Stimulated activated CD4-positive, alpha-beta T cell treated with anti-CD3 and anti-CD28 coated beads, Interleukin-4, amount 100 ng/mL, for 48 hours (primary cell): Measurements from ENCODE around the gene MYO1D.
"Not testable (repeated sequence)": the region's sequence is repeated elsewhere in the genome, so short reads cannot be mapped to it uniquely, and the experiment has no call there.

Experiments used
- DNase-seq, 2 donors: peaks; one replicate each; pipeline ENCODE4 v3.0.0-alpha.2; 2020; ENCODE audit warnings: low read depth in 2 of 2

Gene MYO1D

GRCh38 chr17:32731556-32732295, 145.2 kb downstream of the MYO1D start:
- DNase-seq, result no peak

- no peak for DNase-seq
These were observed 149.2 kb downstream of the MYO1D start for GRCh38 chr17:32727681-32728080.

GRCh38 chr17:32725697-32726096, 151.2 kb downstream of the MYO1D start:
- DNase-seq, result no peak

- DNase-seq, result no peak
These were observed 153.5 kb downstream of the MYO1D start for GRCh38 chr17:32723310-32723955.

- DNase-seq, result no peak
These were observed 154.2 kb downstream of the MYO1D start for GRCh38 chr17:32722733-32723132.

- no peak for DNase-seq
These were observed 156.3 kb downstream of the MYO1D start for GRCh38 chr17:32720671-32721070.

GRCh38 chr17:32719689-32720088, 157.2 kb downstream of the MYO1D start:
- no peak for DNase-seq

- not testable (repeated sequence) for DNase-seq
These were observed 162.0 kb downstream of the MYO1D start for GRCh38 chr17:32714922-32715321.

GRCh38 chr17:32714206-32714605, 162.7 kb downstream of the MYO1D start:
- DNase-seq, result not testable (repeated sequence)

GRCh38 chr17:32713081-32713480, 163.8 kb downstream of the MYO1D start:
- no peak for DNase-seq

GRCh38 chr17:32709562-32709961, 167.4 kb downstream of the MYO1D start:
- no peak for DNase-seq

GRCh38 chr17:32701871-32702270, 175.1 kb downstream of the MYO1D start:
- no peak for DNase-seq

- no peak for DNase-seq
These were observed 177.7 kb downstream of the MYO1D start for GRCh38 chr17:32699247-32699646.

- no peak for DNase-seq
These were observed 178.9 kb downstream of the MYO1D start for GRCh38 chr17:32697728-32698625.

GRCh38 chr17:32696426-32696825, 180.5 kb downstream of the MYO1D start:
- DNase-seq, result no peak

GRCh38 chr17:32695864-32696263, 181.1 kb downstream of the MYO1D start:
- DNase-seq, result no peak

- no peak for DNase-seq
These were observed 183.6 kb downstream of the MYO1D start for GRCh38 chr17:32693194-32693897.

- DNase-seq, result no peak
These were observed 184.7 kb downstream of the MYO1D start for GRCh38 chr17:32692179-32692578.

GRCh38 chr17:32689348-32689747, 187.6 kb downstream of the MYO1D start:
- no peak for DNase-seq

GRCh38 chr17:32688221-32688620, 188.7 kb downstream of the MYO1D start:
- DNase-seq, result no peak

GRCh38 chr17:32684087-32684958, 192.6 kb downstream of the MYO1D start:
- DNase-seq, result no peak
